Thymus (tissue), 11 donors: ENCODE results near the gene SMIM30. TPM values are rescaled to one million over a fixed set of nuclear protein-coding genes. Genes with fewer than 3 reads are reported as not detected.

Experiments
- DNase-seq, 9 donors: peaks; one replicate each; pipeline ENCODE4 v3.0.0-alpha.2; 2013; ENCODE audit warnings: low spot score in 9 of 9, low read depth in 6 of 9, missing footprints in 1 of 9
- H3K27ac ChIP-seq, 2 donors: one replicate each; pipeline ENCODE4 v1.5.1; 2013; ENCODE audit warnings: control low read depth in 1 of 2, low read depth in 1 of 2, low read length in 1 of 2, mild to moderate bottlenecking in 1 of 2, moderate library complexity in 1 of 2
- H3K27me3 ChIP-seq, 2 donors: one replicate each; pipeline ENCODE4 v1.5.1; 2013; ENCODE audit warnings: low read length in 1 of 2; ENCODE audit not compliant: control insufficient read depth in 2 of 2, insufficient read depth in 1 of 2
- H3K36me3 ChIP-seq, 2 donors: one replicate each; pipeline ENCODE4 v1.5.1; 2013; ENCODE audit warnings: low read length in 1 of 2, mild to moderate bottlenecking in 1 of 2, moderate library complexity in 1 of 2; ENCODE audit not compliant: control insufficient read depth in 2 of 2, insufficient read depth in 2 of 2
- H3K4me1 ChIP-seq, 2 donors: one replicate each; pipeline ENCODE4 v1.5.1; 2013; ENCODE audit warnings: low read length in 2 of 2; ENCODE audit not compliant: control insufficient read depth in 2 of 2, insufficient read depth in 2 of 2
- H3K4me3 ChIP-seq, 2 donors: one replicate each; pipeline ENCODE4 v1.5.1; 2013; ENCODE audit warnings: low read length in 2 of 2, control low read depth in 1 of 2, mild to moderate bottlenecking in 1 of 2
- H3K9me3 ChIP-seq, 2 donors: one replicate each; pipeline ENCODE4 v1.5.1; 2013; ENCODE audit warnings: low read length in 1 of 2, mild to moderate bottlenecking in 1 of 2; ENCODE audit not compliant: control insufficient read depth in 2 of 2, insufficient read depth in 1 of 2
- WGBS: extraction: QIAGEN DNeasy Blood & Tissue Kit; methylation state at CpG from one replicate; pipeline ENCODE4 v1.1.7; 2013; 5-methylcytosine and 5-hydroxymethylcytosine counted together
- polyA plus RNA-seq: library from polyadenylated mRNA; stranded (reverse); fragments of 200-250 nt; gene quantifications from one replicate; pipeline ENCODE4 v1.2.3, GENCODE V29; 2013
- total RNA-seq: library from RNA; stranded (reverse); fragments of 120-200 nt; gene quantifications from one replicate; pipeline ENCODE4 v1.2.4, GENCODE V29; 2013
- donor health status: healthy.

SMIM30 gene
- total and polyA plus RNA-seq, 2 donors, result 52.7 to 73.3 TPM

- Histone ChIP-seq H3K4me3 (no peak overlapping the region), H3K27me3 (no peaks in the 10 kb centered on the region), H3K9me3 (no peaks in the 10 kb centered on the region), H3K4me1 (no peaks in the 10 kb centered on the region), H3K27ac (no peak overlapping the region), H3K36me3 (no peaks in the 10 kb centered on the region)
- WGBS, result 90% methylated on average over 2 of the region's 2 CpGs
- DNase-seq, result no peak
Observed at GRCh38 chr7:113143486-113144257, 25.3 kb upstream of the SMIM30 start.

- no peak overlapping the region for H3K4me3 ChIP-seq
- WGBS, result 59% methylated on average over 5 of the region's 5 CpGs
- H3K36me3 ChIP-seq, result no peaks in the 10 kb centered on the region
- no peak overlapping the region for H3K27ac ChIP-seq
- H3K4me1 ChIP-seq, result no peaks in the 10 kb centered on the region
- DNase-seq, result no peak
- no peaks in the 10 kb centered on the region for H3K27me3 ChIP-seq
- no peaks in the 10 kb centered on the region for H3K9me3 ChIP-seq
Observed at GRCh38 chr7:113142385-113143119, 24.2 kb upstream of the SMIM30 start.

GRCh38 chr7:113141803-113142202, 23.4 kb upstream of the SMIM30 start:
- H3K9me3 ChIP-seq, result no peaks in the 10 kb centered on the region
- no peak for DNase-seq

GRCh38 chr7:113140956-113141355, 22.6 kb upstream of the SMIM30 start:
- no peak overlapping the region for H3K4me3 ChIP-seq
- H3K36me3 ChIP-seq, result no peaks in the 10 kb centered on the region
- DNase-seq, result no peak
- H3K4me1 ChIP-seq, result no peaks in the 10 kb centered on the region
- no peaks in the 10 kb centered on the region for H3K27me3 ChIP-seq
- no peaks in the 10 kb centered on the region for H3K9me3 ChIP-seq
- WGBS, result 94% methylated on average over 4 of the region's 4 CpGs
- H3K27ac ChIP-seq, result no peak overlapping the region

More at GRCh38 chr7:113141803-113142202, 23.4 kb upstream of the SMIM30 start:
- Histone ChIP-seq H3K36me3 (no peaks in the 10 kb centered on the region), H3K4me1 (no peaks in the 10 kb centered on the region), H3K27ac (no peak overlapping the region), H3K4me3 (no peak overlapping the region), H3K27me3 (no peaks in the 10 kb centered on the region)

GRCh38 chr7:113137241-113137640, 18.9 kb upstream of the SMIM30 start:
- WGBS, result 88% methylated on average over 2 of the region's 2 CpGs
- DNase-seq, result no peak
- H3K4me1 ChIP-seq, result no peaks in the 10 kb centered on the region
- H3K4me3 ChIP-seq, result no peak overlapping the region
- no peaks in the 10 kb centered on the region for H3K9me3 ChIP-seq
- no peak overlapping the region for H3K27ac ChIP-seq
- H3K27me3 ChIP-seq, result no peaks in the 10 kb centered on the region
- no peaks in the 10 kb centered on the region for H3K36me3 ChIP-seq

- H3K9me3 ChIP-seq, result no peaks in the 10 kb centered on the region
- no peak overlapping the region for H3K4me3 ChIP-seq
- no peaks in the 10 kb centered on the region for H3K4me1 ChIP-seq
- no peaks in the 10 kb centered on the region for H3K36me3 ChIP-seq
- 82% methylated on average over 1 of the region's 1 CpG for WGBS
- no peak for DNase-seq
- H3K27ac ChIP-seq, result no peak overlapping the region
- H3K27me3 ChIP-seq, result no peaks in the 10 kb centered on the region
Observed at GRCh38 chr7:113134025-113134424, 15.7 kb upstream of the SMIM30 start.

- H3K4me3 ChIP-seq, result no peak overlapping the region
- WGBS, result 95% methylated on average over 2 of the region's 2 CpGs
- no peaks in the 10 kb centered on the region for H3K27me3 ChIP-seq
Observed at GRCh38 chr7:113131367-113131766, 13.0 kb upstream of the SMIM30 start.

GRCh38 chr7:113128031-113128430, 9.7 kb upstream of the SMIM30 start:
- Histone ChIP-seq H3K4me1 (no peaks in the 10 kb centered on the region), H3K27me3 (no peaks in the 10 kb centered on the region), H3K36me3 (no peaks in the 10 kb centered on the region), H3K27ac (no peak overlapping the region), H3K9me3 (no peaks in the 10 kb centered on the region), H3K4me3 (no peak overlapping the region)
- WGBS, result 98% methylated on average over 1 of the region's 1 CpG
- DNase-seq, result no peak

More at GRCh38 chr7:113131367-113131766, 13.0 kb upstream of the SMIM30 start:
- no peak overlapping the region for H3K27ac ChIP-seq
- H3K9me3 ChIP-seq, result no peaks in the 10 kb centered on the region
- no peak for DNase-seq
- no peaks in the 10 kb centered on the region for H3K36me3 ChIP-seq
- no peaks in the 10 kb centered on the region for H3K4me1 ChIP-seq

- no peaks in the 10 kb centered on the region for H3K36me3 ChIP-seq
- no peak overlapping the region for H3K27ac ChIP-seq
- H3K9me3 ChIP-seq, result no peaks in the 10 kb centered on the region
- WGBS, result 92% methylated on average over 2 of the region's 2 CpGs
- DNase-seq, result no peak
- H3K4me1 ChIP-seq, result no peaks in the 10 kb centered on the region
- H3K27me3 ChIP-seq, result no peaks in the 10 kb centered on the region
- no peak overlapping the region for H3K4me3 ChIP-seq
Observed at GRCh38 chr7:113125728-113126127, 7.4 kb upstream of the SMIM30 start.
